GM10847 (cell line): ENCODE data around the gene TST.
A peak's percentile ranks its signal among the peaks of the same experiment; 100 is the strongest.

Experiments
- POLR2A ChIP-seq: IDR thresholded peaks from 2 replicates; pipeline ENCODE4 v1.6.1; 2011; ENCODE audit not compliant: insufficient read length; ENCODE audit errors: extremely low read depth

Gene TST

GRCh38 chr22:37057796-37058510 is 38.7 kb upstream of the TST start:
- TF ChIP-seq POLR2A: no peak

- no peak for TF ChIP-seq POLR2A
Observed at GRCh38 chr22:37057226-37057625, 38.0 kb upstream of the TST start.

GRCh38 chr22:37056246-37056645 is 37.0 kb upstream of the TST start:
- TF ChIP-seq POLR2A: no peak

GRCh38 chr22:37054600-37055365 is 35.5 kb upstream of the TST start:
- no peak for TF ChIP-seq POLR2A

GRCh38 chr22:37054056-37054395 is 34.8 kb upstream of the TST start:
- no peak for TF ChIP-seq POLR2A

GRCh38 chr22:37053310-37054055 is 34.2 kb upstream of the TST start:
- TF ChIP-seq POLR2A: no peak

- no peak for TF ChIP-seq POLR2A
Observed at GRCh38 chr22:37052386-37053309, 33.4 kb upstream of the TST start.

GRCh38 chr22:37051391-37052385 is 32.4 kb upstream of the TST start, which contains the start of gene KCTD17:
Gene KCTD17 (plus strand): TSS chr22:37051742. CDS start chr22:37051761, 19 bp downstream.
- TF ChIP-seq POLR2A: peak; percentile 18

- TF ChIP-seq POLR2A: no peak
Observed at GRCh38 chr22:37050913-37051312, 31.7 kb upstream of the TST start.

- TF ChIP-seq POLR2A: no peak
Observed at GRCh38 chr22:37049224-37049623, 30.0 kb upstream of the TST start.

- TF ChIP-seq POLR2A: no peak
Observed at GRCh38 chr22:37048133-37048532, 28.9 kb upstream of the TST start.

GRCh38 chr22:37047006-37047405 is 27.8 kb upstream of the TST start:
- no peak for TF ChIP-seq POLR2A

GRCh38 chr22:37046589-37046988 is 27.3 kb upstream of the TST start:
- TF ChIP-seq POLR2A: no peak

GRCh38 chr22:37045958-37046357 is 26.7 kb upstream of the TST start:
- TF ChIP-seq POLR2A: no peak
